ENCODE measurements around the gene PFKFB1. TPM values are rescaled to one million over a fixed set of nuclear protein-coding genes. Genes with fewer than 3 reads are reported as not detected.

The PFKFB1 gene
- total and polyA plus RNA-seq, 9 of the 15 experiments (the other 6 are each of a cell fraction or from before 2014, with no cell fraction given), result 0.07 to 0.24 (median 0.15) TPM; not detected in 2

GRCh38 chrX:55007656-55008055 is 13.7 kb upstream of the PFKFB1 start (continued):
- TF ChIP-seq ZBTB40 (IDR thresholded peaks at IDR 0.05) (peak; percentile 74), ZBTB40 (CRISPR knock-in tag; IDR thresholded peaks at IDR 0.05) (no peak), ATF3 (IDR thresholded peaks at IDR 0.05) (peak; percentile 32; the same call in 1 of the 2 replicates), ATF3 (CRISPR knock-in tag; conservative IDR thresholded peaks at IDR 0.05) (no peak), EGR1 (conservative IDR thresholded peaks at IDR 0.05) (no peak), ZNF263 (CRISPR knock-in tag; IDR thresholded peaks at IDR 0.05; ENCODE audit: borderline replicate concordance) (peak; percentile 83), ELF4 (CRISPR knock-in tag; IDR thresholded peaks at IDR 0.05) (no peak), ZBTB1 (CRISPR knock-in tag; IDR thresholded peaks at IDR 0.05; ENCODE audit: borderline replicate concordance, low read depth) (no peak), ZNF311 (CRISPR knock-in tag; IDR thresholded peaks at IDR 0.05) (no peak), DACH1 (IDR thresholded peaks at IDR 0.05; ENCODE audit: partially characterized antibody) (no peak), ZNF280B (CRISPR knock-in tag; IDR thresholded peaks at IDR 0.05) (no peak), IFI16 (CRISPR knock-in tag; IDR thresholded peaks at IDR 0.05) (no peak), VEZF1 (CRISPR knock-in tag; IDR thresholded peaks at IDR 0.05) (peak; percentile 29; the same call in 1 of the 2 replicates), MNT (conservative IDR thresholded peaks at IDR 0.05) (no peak)

Data from K562 (cell line).